Neural cell (in vitro differentiated cells): ENCODE data around the gene CUBN. TPM values are rescaled to one million over a fixed set of nuclear protein-coding genes. Genes with fewer than 3 reads are reported as not detected.

Experiments
- H2AFZ ChIP-seq: fragments of 200-600, 300-800 bp; sonication (generic), shearing (Covaris generic); 2 replicates; pipeline ENCODE4 v1.6.0; 2014; ENCODE audit warnings: low read depth, mild to moderate bottlenecking, antibody characterized with exemption, low read length, moderate library complexity
- H3F3A ChIP-seq: fragments of 200-600 bp; shearing (Covaris generic); 2 replicates; pipeline ENCODE4 v1.6.1; 2016; ENCODE audit warnings: mild to moderate bottlenecking, moderate library complexity, mixed read lengths, antibody characterized with exemption, low read length; ENCODE audit not compliant: insufficient read depth, poor library complexity, severe bottlenecking
- H3K27ac ChIP-seq: fragments of 200-600, 300-800 bp; sonication (generic), shearing (Covaris generic); 2 replicates; pipeline ENCODE4 v1.5.1; 2014; ENCODE audit warnings: mild to moderate bottlenecking, low read length, moderate library complexity
- H3K27me3 ChIP-seq: fragments of 300-800, 200-600 bp; sonication (generic), shearing (Covaris generic); 2 replicates; pipeline ENCODE4 v1.6.0; 2014; ENCODE audit warnings: mild to moderate bottlenecking, low read depth, low read length, moderate library complexity; ENCODE audit not compliant: insufficient read depth
- H3K36me3 ChIP-seq: fragments of 300-800, 200-600 bp; sonication (generic), shearing (Covaris generic); 2 replicates; pipeline ENCODE4 v1.5.1; 2014; ENCODE audit warnings: mild to moderate bottlenecking, antibody characterized with exemption, low read length, moderate library complexity; ENCODE audit not compliant: insufficient read depth
- H3K4me2 ChIP-seq: fragments of 300-800, 200-600 bp; sonication (generic), shearing (Covaris generic); 2 replicates; pipeline ENCODE4 v1.6.0; 2014; ENCODE audit warnings: mild to moderate bottlenecking, low read length
- H3K4me3 ChIP-seq: fragments of 300-800, 200-600 bp; sonication (generic), shearing (Covaris generic); 2 replicates; pipeline ENCODE4 v1.5.1; 2014; ENCODE audit warnings: mild to moderate bottlenecking, low read length, moderate library complexity
- H3K79me2 ChIP-seq: fragments of 200-600 bp; shearing (Covaris generic); replicated peaks from 2 replicates; pipeline ENCODE4 v1.6.0; 2014; ENCODE audit warnings: mild to moderate bottlenecking, low read length, moderate library complexity; ENCODE audit not compliant: insufficient read depth
- H3K9ac ChIP-seq: fragments of 300-800, 200-600 bp; sonication (generic), shearing (Covaris generic); 2 replicates; pipeline ENCODE4 v1.6.1; 2016; ENCODE audit warnings: mild to moderate bottlenecking, low read length, mixed read lengths
- H3K9me2 ChIP-seq: fragments of 200-600 bp; shearing (Covaris generic); 2 replicates; pipeline ENCODE4 v1.6.1; 2016; ENCODE audit warnings: mild to moderate bottlenecking, low read length, mixed read lengths; ENCODE audit not compliant: insufficient read depth
- H3K9me3 ChIP-seq: fragments of 200-600, 300-800 bp; sonication (generic), shearing (Covaris generic); 2 replicates; pipeline ENCODE4 v1.6.1; 2016; ENCODE audit warnings: mild to moderate bottlenecking, mixed run types, low read length, moderate library complexity, mixed read lengths
- H4K20me1 ChIP-seq: fragments of 200-600 bp; shearing (Covaris generic); 2 replicates; pipeline ENCODE4 v1.6.1; 2016; ENCODE audit warnings: mild to moderate bottlenecking, mixed run types; ENCODE audit not compliant: insufficient read depth
- EP300 ChIP-seq: fragments of 450-650 bp; conservative IDR thresholded peaks from 2 replicates; pipeline ENCODE4 v1.6.1; 2014; ENCODE audit warnings: antibody characterized with exemption, mild to moderate bottlenecking, moderate library complexity; ENCODE audit not compliant: poor library complexity, severe bottlenecking
- EZH2 ChIP-seq: fragments of 200-600, 300-800 bp; shearing (Covaris generic), sonication (generic); IDR thresholded peaks from 2 replicates; pipeline ENCODE4 v1.6.1; 2014; ENCODE audit warnings: antibody characterized with exemption, low read length, borderline replicate concordance, mild to moderate bottlenecking; ENCODE audit not compliant: insufficient read depth, poor library complexity, severe bottlenecking
- MXI1 ChIP-seq: fragments of 450-650 bp; conservative IDR thresholded peaks from 2 replicates; pipeline ENCODE4 v1.6.1; 2014; ENCODE audit warnings: antibody characterized with exemption, mild to moderate bottlenecking; ENCODE audit not compliant: poor library complexity, severe bottlenecking
- POLR2AphosphoS5 ChIP-seq: IDR thresholded peaks from 2 replicates; pipeline ENCODE4 v1.6.1; 2012
- RAD21 ChIP-seq: fragments of 450-650 bp; conservative IDR thresholded peaks from 2 replicates; pipeline ENCODE4 v1.6.1; 2014; ENCODE audit warnings: antibody characterized with exemption, mild to moderate bottlenecking, moderate library complexity
- SMC3 ChIP-seq: fragments of 450-650 bp; conservative IDR thresholded peaks from 2 replicates; pipeline ENCODE4 v1.6.1; 2014; ENCODE audit warnings: antibody characterized with exemption, mild to moderate bottlenecking, moderate library complexity; ENCODE audit not compliant: poor library complexity
- TAF1 ChIP-seq: IDR thresholded peaks from 2 replicates; pipeline ENCODE4 v1.6.1; 2012; ENCODE audit warnings: low read depth
- polyA plus RNA-seq: library from polyadenylated mRNA; depleted of rRNA; stranded (reverse); fragments of >200 nt; gene quantifications from 2 replicates; pipeline ENCODE4 v1.2.3, GENCODE V29; 2014
- TF ChIP-seq, protein P1 (sequence below): IDR thresholded peaks from 2 replicates; pipeline ENCODE4 v1.6.1; 2012; ENCODE audit warnings: borderline replicate concordance
- TF ChIP-seq, protein P2 (sequence below): fragments of 450-650 bp; IDR thresholded peaks from 2 replicates; pipeline ENCODE4 v1.5.1; 2014; ENCODE audit warnings: antibody characterized with exemption, mild to moderate bottlenecking, moderate library complexity; ENCODE audit not compliant: poor library complexity, severe bottlenecking

Gene CUBN
- polyA plus RNA-seq, 1 donor from 2014 or later, result 7.1 TPM

DNA sequence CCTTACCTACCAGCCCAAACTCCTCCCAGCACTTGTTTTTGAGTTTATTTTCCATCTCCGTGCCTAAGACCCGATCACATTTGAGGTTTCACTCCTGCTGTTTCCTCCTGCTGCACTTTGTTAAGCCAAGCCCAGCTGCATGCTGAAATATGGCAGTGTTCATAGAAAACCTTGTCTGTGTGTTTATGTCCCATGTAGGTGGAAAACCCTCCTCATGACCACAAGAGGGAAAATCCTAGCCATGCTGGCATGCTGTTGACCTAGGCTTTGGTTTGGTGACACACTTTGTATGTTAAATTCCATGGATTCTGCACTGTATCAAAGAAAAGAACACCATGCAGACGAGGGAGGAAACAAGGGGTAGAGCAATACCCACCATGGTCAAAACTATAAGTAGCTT lies 154.4 kb downstream of the CUBN start:
- TF ChIP-seq, protein P1, sequence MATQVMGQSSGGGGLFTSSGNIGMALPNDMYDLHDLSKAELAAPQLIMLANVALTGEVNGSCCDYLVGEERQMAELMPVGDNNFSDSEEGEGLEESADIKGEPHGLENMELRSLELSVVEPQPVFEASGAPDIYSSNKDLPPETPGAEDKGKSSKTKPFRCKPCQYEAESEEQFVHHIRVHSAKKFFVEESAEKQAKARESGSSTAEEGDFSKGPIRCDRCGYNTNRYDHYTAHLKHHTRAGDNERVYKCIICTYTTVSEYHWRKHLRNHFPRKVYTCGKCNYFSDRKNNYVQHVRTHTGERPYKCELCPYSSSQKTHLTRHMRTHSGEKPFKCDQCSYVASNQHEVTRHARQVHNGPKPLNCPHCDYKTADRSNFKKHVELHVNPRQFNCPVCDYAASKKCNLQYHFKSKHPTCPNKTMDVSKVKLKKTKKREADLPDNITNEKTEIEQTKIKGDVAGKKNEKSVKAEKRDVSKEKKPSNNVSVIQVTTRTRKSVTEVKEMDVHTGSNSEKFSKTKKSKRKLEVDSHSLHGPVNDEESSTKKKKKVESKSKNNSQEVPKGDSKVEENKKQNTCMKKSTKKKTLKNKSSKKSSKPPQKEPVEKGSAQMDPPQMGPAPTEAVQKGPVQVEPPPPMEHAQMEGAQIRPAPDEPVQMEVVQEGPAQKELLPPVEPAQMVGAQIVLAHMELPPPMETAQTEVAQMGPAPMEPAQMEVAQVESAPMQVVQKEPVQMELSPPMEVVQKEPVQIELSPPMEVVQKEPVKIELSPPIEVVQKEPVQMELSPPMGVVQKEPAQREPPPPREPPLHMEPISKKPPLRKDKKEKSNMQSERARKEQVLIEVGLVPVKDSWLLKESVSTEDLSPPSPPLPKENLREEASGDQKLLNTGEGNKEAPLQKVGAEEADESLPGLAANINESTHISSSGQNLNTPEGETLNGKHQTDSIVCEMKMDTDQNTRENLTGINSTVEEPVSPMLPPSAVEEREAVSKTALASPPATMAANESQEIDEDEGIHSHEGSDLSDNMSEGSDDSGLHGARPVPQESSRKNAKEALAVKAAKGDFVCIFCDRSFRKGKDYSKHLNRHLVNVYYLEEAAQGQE, result no peak
- TF ChIP-seq SMC3 (no peak), EP300 (no peak), POLR2AphosphoS5 (no peak), MXI1 (no peak), EZH2 (no peak), TAF1 (no peak), RAD21 (no peak)
- TF ChIP-seq, protein P2, sequence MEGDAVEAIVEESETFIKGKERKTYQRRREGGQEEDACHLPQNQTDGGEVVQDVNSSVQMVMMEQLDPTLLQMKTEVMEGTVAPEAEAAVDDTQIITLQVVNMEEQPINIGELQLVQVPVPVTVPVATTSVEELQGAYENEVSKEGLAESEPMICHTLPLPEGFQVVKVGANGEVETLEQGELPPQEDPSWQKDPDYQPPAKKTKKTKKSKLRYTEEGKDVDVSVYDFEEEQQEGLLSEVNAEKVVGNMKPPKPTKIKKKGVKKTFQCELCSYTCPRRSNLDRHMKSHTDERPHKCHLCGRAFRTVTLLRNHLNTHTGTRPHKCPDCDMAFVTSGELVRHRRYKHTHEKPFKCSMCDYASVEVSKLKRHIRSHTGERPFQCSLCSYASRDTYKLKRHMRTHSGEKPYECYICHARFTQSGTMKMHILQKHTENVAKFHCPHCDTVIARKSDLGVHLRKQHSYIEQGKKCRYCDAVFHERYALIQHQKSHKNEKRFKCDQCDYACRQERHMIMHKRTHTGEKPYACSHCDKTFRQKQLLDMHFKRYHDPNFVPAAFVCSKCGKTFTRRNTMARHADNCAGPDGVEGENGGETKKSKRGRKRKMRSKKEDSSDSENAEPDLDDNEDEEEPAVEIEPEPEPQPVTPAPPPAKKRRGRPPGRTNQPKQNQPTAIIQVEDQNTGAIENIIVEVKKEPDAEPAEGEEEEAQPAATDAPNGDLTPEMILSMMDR, result no peak
- H3K79me2 ChIP-seq, result no peaks in the 10 kb centered on the region
- H3F3A ChIP-seq, result no peaks in the 10 kb centered on the region
- no peak overlapping the region for H3K4me3 ChIP-seq
- H4K20me1 ChIP-seq, result no peaks in the 10 kb centered on the region
- no peak overlapping the region for H3K9ac ChIP-seq
- no peak overlapping the region for H2AFZ ChIP-seq
- no peaks in the 10 kb centered on the region for H3K9me2 ChIP-seq
- no peaks in the 10 kb centered on the region for H3K36me3 ChIP-seq
- H3K27ac ChIP-seq, result no peak overlapping the region
- H3K27me3 ChIP-seq, result no peaks in the 10 kb centered on the region
- no peaks in the 10 kb centered on the region for H3K9me3 ChIP-seq
- H3K4me2 ChIP-seq, result no peak overlapping the region

DNA sequence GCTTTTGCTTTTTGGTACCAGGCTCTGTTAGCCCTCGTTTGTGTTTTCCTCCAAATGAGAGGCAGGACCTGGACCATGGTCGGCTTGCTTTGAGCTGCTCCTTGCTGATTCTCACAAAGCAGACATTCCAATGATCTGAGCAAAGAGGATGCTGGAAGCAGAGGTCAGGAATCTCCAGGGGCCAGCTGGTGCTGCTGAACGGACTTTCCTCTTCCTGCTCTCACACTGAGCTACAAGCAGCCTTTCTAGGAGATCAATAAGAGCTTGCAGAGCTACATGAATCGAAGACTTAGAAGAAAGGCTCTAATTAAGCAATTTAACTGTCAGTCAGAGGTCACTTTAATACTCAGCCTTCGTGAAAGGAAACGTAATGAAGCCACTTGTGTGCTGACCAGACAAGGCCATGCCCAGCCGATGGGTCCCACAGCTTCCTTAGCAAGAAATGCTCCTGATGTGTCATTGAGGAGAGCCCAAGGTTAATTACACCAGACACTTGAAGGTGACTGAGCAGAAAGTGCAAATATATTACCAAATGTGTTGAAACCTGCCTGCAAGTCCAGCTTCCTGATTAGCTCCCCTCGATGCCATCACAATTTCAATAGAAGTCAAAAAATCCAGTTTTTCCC lies 161.1 kb downstream of the CUBN start:
- H3F3A ChIP-seq, result peaks cover 5% of the 10 kb centered on the region
- H2AFZ ChIP-seq, result no peak overlapping the region
- no peaks in the 10 kb centered on the region for H3K79me2 ChIP-seq
- no peaks in the 10 kb centered on the region for H3K27me3 ChIP-seq
- TF ChIP-seq RAD21 (no peak), MXI1 (peak; percentile 32), EP300 (peak; percentile 12), TAF1 (no peak), EZH2 (no peak), SMC3 (no peak), POLR2AphosphoS5 (no peak)
- TF ChIP-seq, protein P2, result no peak
- no peaks in the 10 kb centered on the region for H3K36me3 ChIP-seq
- H3K27ac ChIP-seq, result peak overlapping the region; percentile 55
- H3K9me2 ChIP-seq, result no peaks in the 10 kb centered on the region
- peak overlapping the region; percentile 15 for H3K9ac ChIP-seq
- H3K9me3 ChIP-seq, result no peaks in the 10 kb centered on the region
- peak overlapping the region; percentile 30 for H3K4me3 ChIP-seq
- peak overlapping the region; percentile 33 for H3K4me2 ChIP-seq
- no peaks in the 10 kb centered on the region for H4K20me1 ChIP-seq
